Loucy (cell line): Measurements from ENCODE around the gene ADORA1.

Source experiments
- EZH2phosphoT487 ChIP-seq: fragments of 200-600 bp; IDR thresholded peaks from 2 replicates; pipeline ENCODE4 v1.6.1; 2018; ENCODE audit warnings: antibody characterized with exemption, mild to moderate bottlenecking, moderate library complexity, borderline replicate concordance
- TF ChIP-seq, protein P1 (sequence below): fragments of 200-600 bp; sonication (generic); conservative IDR thresholded peaks from 2 replicates; pipeline ENCODE4 v1.5.1; 2014; ENCODE audit warnings: mild to moderate bottlenecking, antibody characterized with exemption, low read length

DNA sequence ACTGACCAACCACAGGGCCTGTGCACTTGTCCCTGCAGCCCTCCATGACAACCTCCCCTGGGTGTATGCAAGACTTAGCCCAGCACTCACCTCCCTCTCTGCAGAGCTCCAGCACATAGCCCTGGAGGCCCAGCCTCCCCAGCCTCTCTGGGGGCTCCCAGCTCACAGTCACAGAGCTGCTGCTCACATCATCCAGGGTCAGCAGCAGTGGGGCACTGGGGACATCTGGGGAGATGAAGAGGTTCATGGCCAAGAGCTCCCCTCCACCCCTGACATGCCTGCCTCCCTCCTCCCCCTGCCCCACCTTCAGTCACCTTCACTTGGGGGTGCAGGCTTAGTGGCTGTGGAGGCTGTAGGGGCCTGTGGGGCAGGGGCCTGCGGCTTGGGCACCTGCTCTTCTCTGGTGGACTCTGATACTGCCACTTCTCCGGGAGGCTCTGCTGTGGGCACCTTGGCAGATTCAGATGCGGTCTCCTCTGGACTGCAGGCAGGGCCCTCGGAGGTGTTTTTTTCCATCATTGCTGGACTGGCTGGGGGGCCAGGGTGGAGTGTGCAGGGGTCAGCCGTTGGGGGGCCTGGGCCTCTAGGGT, 47.8 kb downstream of the ADORA1 start, which contains the start of gene MYBPH:
- TF ChIP-seq, protein P1, sequence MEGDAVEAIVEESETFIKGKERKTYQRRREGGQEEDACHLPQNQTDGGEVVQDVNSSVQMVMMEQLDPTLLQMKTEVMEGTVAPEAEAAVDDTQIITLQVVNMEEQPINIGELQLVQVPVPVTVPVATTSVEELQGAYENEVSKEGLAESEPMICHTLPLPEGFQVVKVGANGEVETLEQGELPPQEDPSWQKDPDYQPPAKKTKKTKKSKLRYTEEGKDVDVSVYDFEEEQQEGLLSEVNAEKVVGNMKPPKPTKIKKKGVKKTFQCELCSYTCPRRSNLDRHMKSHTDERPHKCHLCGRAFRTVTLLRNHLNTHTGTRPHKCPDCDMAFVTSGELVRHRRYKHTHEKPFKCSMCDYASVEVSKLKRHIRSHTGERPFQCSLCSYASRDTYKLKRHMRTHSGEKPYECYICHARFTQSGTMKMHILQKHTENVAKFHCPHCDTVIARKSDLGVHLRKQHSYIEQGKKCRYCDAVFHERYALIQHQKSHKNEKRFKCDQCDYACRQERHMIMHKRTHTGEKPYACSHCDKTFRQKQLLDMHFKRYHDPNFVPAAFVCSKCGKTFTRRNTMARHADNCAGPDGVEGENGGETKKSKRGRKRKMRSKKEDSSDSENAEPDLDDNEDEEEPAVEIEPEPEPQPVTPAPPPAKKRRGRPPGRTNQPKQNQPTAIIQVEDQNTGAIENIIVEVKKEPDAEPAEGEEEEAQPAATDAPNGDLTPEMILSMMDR = no peak
- TF ChIP-seq EZH2phosphoT487 = no peak
